Thymus (tissue), 11 donors: ENCODE data around the gene PRDM11. TPM values are rescaled to one million over a fixed set of nuclear protein-coding genes. Genes with fewer than 3 reads are reported as not detected.

Source experiments
- DNase-seq, 9 donors: peaks; one replicate each; pipeline ENCODE4 v3.0.0-alpha.2; 2013; ENCODE audit warnings: low spot score in 9 of 9, low read depth in 6 of 9, missing footprints in 1 of 9
- H3K27ac ChIP-seq, 2 donors: one replicate each; pipeline ENCODE4 v1.5.1; 2013; ENCODE audit warnings: control low read depth in 1 of 2, low read depth in 1 of 2, low read length in 1 of 2, mild to moderate bottlenecking in 1 of 2, moderate library complexity in 1 of 2
- H3K27me3 ChIP-seq, 2 donors: one replicate each; pipeline ENCODE4 v1.5.1; 2013; ENCODE audit warnings: low read length in 1 of 2; ENCODE audit not compliant: control insufficient read depth in 2 of 2, insufficient read depth in 1 of 2
- H3K36me3 ChIP-seq, 2 donors: one replicate each; pipeline ENCODE4 v1.5.1; 2013; ENCODE audit warnings: low read length in 1 of 2, mild to moderate bottlenecking in 1 of 2, moderate library complexity in 1 of 2; ENCODE audit not compliant: control insufficient read depth in 2 of 2, insufficient read depth in 2 of 2
- H3K4me1 ChIP-seq, 2 donors: one replicate each; pipeline ENCODE4 v1.5.1; 2013; ENCODE audit warnings: low read length in 2 of 2; ENCODE audit not compliant: control insufficient read depth in 2 of 2, insufficient read depth in 2 of 2
- H3K4me3 ChIP-seq, 2 donors: one replicate each; pipeline ENCODE4 v1.5.1; 2013; ENCODE audit warnings: low read length in 2 of 2, control low read depth in 1 of 2, mild to moderate bottlenecking in 1 of 2
- H3K9me3 ChIP-seq, 2 donors: one replicate each; pipeline ENCODE4 v1.5.1; 2013; ENCODE audit warnings: low read length in 1 of 2, mild to moderate bottlenecking in 1 of 2; ENCODE audit not compliant: control insufficient read depth in 2 of 2, insufficient read depth in 1 of 2
- WGBS: extraction: QIAGEN DNeasy Blood & Tissue Kit; methylation state at CpG from one replicate; pipeline ENCODE4 v1.1.7; 2013; 5-methylcytosine and 5-hydroxymethylcytosine counted together
- polyA plus RNA-seq: library from polyadenylated mRNA; stranded (reverse); fragments of 200-250 nt; gene quantifications from one replicate; pipeline ENCODE4 v1.2.3, GENCODE V29; 2013
- total RNA-seq: library from RNA; stranded (reverse); fragments of 120-200 nt; gene quantifications from one replicate; pipeline ENCODE4 v1.2.4, GENCODE V29; 2013
- donor health status: healthy.

PRDM11 gene
- total and polyA plus RNA-seq, 2 donors, result 2.1 to 2.5 TPM

- Histone ChIP-seq H3K4me3 (no peak overlapping the region), H3K36me3 (no peaks in the 10 kb centered on the region), H3K27ac (no peak overlapping the region), H3K9me3 (no peaks in the 10 kb centered on the region), H3K4me1 (peaks cover 0 to 4% of the 10 kb centered on the region in 2 donors), H3K27me3 (peaks cover 19 to 42% of the 10 kb centered on the region in 2 donors)
- DNase-seq, result no peak
- 92% methylated on average over 8 of the region's 8 CpGs for WGBS
Observed at GRCh38 chr11:45178890-45179671, 32.6 kb downstream of the PRDM11 start.

DNA sequence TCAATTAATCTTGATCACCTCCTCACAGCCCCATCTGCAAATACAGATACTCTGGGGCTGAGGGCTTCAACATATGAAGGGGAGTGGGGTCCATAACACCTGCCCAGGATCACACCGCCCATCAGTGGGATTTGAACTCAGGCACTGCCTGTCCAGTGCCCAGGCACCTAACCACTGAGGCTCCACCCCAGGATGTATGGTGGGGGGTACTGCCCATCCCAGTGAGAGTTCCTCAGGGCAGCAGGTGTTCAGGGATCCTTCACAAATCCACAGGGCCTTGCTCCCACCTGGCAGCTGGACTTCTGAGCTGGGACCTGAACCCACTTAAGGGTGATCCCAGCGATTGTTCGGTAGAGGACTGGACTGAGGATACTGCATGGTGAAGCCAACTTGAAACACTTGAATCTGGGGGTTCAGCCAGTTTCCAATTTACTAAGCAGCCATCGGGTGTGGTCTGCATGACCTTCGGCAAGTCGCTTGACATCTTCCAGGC lies 33.3 kb downstream of the PRDM11 start:
- Histone ChIP-seq H3K4me1 (peaks cover 0 to 4% of the 10 kb centered on the region in 2 donors), H3K4me3 (no peak overlapping the region), H3K27me3 (peaks cover 19 to 42% of the 10 kb centered on the region in 2 donors), H3K27ac (no peak overlapping the region), H3K36me3 (no peaks in the 10 kb centered on the region), H3K9me3 (no peaks in the 10 kb centered on the region)
- no peak for DNase-seq
- 56% methylated on average over 6 of the region's 6 CpGs for WGBS

GRCh38 chr11:45180179-45180847 lies 33.9 kb downstream of the PRDM11 start:
- DNase-seq, result peak in 1 of 9 donors; percentile 4
- Histone ChIP-seq H3K27me3 (peaks cover 19 to 42% of the 10 kb centered on the region in 2 donors), H3K36me3 (no peaks in the 10 kb centered on the region), H3K4me3 (peak overlapping the region in 1 of 2 donors; percentile 42), H3K27ac (no peak overlapping the region), H3K9me3 (no peaks in the 10 kb centered on the region), H3K4me1 (peaks cover 0 to 4% of the 10 kb centered on the region in 2 donors)
- WGBS, result 2% methylated on average over 78 of the region's 78 CpGs

DNA sequence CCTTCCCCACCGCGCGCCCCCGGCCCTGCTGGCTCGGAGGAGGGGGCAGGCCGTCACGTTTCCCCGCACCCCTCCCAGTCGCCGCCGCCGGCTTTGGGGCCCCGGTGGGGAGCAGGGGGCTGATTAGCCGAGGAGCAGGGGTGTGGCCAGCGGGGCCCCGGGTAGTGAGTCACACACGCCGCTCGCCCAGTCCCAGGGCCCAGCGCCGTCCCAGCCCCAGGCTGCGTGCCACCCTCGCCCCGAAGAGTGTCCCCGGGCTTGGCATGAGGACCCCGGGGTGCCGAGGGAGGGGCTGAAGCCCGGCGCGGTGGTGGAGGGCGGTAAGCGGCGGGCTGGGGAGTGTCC lies 34.4 kb downstream of the PRDM11 start:
- peak in 1 of 9 donors; percentile 4 for DNase-seq
- peaks cover 0 to 4% of the 10 kb centered on the region in 2 donors for H3K4me1 ChIP-seq
- 4% methylated on average over 33 of the region's 33 CpGs for WGBS

DNA sequence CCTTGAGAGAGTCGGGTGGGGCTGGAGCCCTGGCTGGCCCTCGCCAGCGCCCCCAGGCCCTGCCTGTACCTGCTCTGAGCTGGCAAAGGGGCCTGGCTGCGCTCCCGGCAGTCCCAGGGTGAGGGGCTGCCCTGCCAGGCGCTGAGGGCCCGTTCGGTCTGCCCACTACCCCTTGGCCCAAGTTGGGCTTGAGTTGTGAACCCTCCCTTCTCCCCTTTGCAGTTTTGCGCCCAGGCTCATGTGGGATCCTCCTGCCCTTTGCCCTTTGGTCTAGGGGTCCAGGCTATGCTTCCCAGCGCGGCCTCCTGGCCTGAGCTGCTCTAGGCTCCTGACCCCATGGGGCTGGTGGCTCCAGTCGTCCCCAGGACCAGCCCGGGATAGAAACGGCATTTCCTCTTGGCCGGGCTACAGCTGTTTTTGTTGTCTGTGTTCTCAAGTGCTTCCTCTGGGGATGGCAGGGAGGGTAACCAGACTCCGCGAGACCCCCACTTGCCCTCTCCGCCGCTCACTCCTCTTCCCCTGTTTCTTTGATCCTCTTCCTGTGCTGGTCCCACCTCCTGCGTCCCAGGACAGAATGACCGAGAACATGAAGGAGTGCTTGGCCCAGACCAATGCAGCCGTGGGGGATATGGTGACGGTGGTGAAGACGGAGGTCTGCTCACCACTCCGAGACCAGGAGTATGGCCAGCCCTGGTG lies 34.9 kb downstream of the PRDM11 start:
- DNase-seq, result no peak
- H3K27me3 ChIP-seq, result peaks cover 19 to 42% of the 10 kb centered on the region in 2 donors
- no peaks in the 10 kb centered on the region for H3K36me3 ChIP-seq
- no peak overlapping the region for H3K27ac ChIP-seq
- 83% methylated on average over 25 of the region's 25 CpGs for WGBS
- H3K4me1 ChIP-seq, result peaks cover 0 to 4% of the 10 kb centered on the region in 2 donors
- H3K4me3 ChIP-seq, result no peak overlapping the region
- H3K9me3 ChIP-seq, result no peaks in the 10 kb centered on the region

More for the DNA sequence above, 34.4 kb downstream of the PRDM11 start:
- Histone ChIP-seq H3K27me3 (peaks cover 19 to 42% of the 10 kb centered on the region in 2 donors), H3K27ac (no peak overlapping the region), H3K4me3 (peak overlapping the region in 1 of 2 donors; percentile 42), H3K36me3 (no peaks in the 10 kb centered on the region), H3K9me3 (no peaks in the 10 kb centered on the region)

DNA sequence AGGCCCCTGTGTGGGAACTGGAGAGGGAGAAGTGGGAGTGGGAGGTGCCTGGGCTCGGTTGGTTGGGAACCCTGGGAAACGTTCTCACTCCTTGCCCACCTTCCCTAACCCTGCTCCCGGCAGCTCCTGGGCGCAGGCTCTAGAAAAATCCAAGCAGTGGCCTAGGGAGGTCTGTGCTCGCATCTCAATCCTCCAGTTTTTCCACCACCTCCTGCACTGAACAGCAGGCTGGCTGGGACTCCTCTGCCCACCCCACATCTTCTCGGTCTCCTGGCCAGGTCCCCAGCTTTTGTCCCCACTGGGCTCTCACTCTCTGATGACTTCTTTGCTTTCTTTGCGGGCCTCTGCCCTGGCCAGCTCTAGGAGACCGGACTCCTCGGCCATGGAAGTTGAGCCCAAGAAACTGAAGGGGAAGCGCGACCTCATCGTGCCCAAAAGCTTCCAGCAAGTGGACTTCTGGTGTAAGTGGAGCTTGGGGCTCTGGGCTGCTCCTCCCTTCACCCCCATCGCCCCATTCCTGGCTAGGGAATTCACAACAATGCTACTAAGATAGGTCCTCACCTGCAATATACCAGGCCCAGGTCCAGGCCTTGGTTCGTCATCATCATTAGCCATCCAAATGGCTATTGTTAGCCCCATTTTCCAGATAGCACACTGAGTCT lies 35.6 kb downstream of the PRDM11 start:
- no peaks in the 10 kb centered on the region for H3K36me3 ChIP-seq
- H3K27ac ChIP-seq, result no peak overlapping the region
- WGBS, result 97% methylated on average over 14 of the region's 14 CpGs
- no peak for DNase-seq
- peaks cover 19 to 40% of the 10 kb centered on the region in 2 donors for H3K27me3 ChIP-seq
- no peak overlapping the region for H3K4me3 ChIP-seq
- no peaks in the 10 kb centered on the region for H3K9me3 ChIP-seq
- H3K4me1 ChIP-seq, result peaks cover 0 to 4% of the 10 kb centered on the region in 2 donors

DNA sequence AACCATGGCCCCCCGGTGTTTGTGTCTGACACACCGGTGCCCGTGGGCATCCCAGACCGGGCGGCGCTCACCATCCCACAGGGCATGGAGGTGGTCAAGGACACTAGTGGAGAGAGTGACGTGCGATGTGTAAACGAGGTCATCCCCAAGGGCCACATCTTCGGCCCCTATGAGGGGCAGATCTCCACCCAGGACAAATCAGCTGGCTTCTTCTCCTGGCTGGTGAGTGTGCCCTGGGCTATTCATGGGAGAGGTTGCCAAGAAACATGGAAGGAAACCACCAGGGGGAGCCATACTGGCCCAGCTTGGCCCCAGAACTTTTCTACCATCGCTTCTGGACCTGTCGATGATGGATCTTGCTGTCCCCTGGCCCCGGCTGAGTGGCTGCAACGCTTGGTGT lies 36.5 kb downstream of the PRDM11 start:
- no peaks in the 10 kb centered on the region for H3K36me3 ChIP-seq
- peaks cover 19 to 39% of the 10 kb centered on the region in 2 donors for H3K27me3 ChIP-seq
- no peak overlapping the region for H3K4me3 ChIP-seq
- no peak overlapping the region for H3K27ac ChIP-seq
- H3K9me3 ChIP-seq, result no peaks in the 10 kb centered on the region
- DNase-seq, result peak in 1 of 9 donors; percentile 6
- peaks cover 0 to 4% of the 10 kb centered on the region in 2 donors for H3K4me1 ChIP-seq
- WGBS, result 98% methylated on average over 14 of the region's 14 CpGs

- Histone ChIP-seq H3K27me3 (peaks cover 13 to 24% of the 10 kb centered on the region in 2 donors), H3K4me3 (no peak overlapping the region), H3K27ac (no peak overlapping the region), H3K9me3 (no peaks in the 10 kb centered on the region), H3K36me3 (no peaks in the 10 kb centered on the region), H3K4me1 (peaks cover 0 to 3% of the 10 kb centered on the region in 2 donors)
- DNase-seq, result no peak
- 97% methylated on average over 2 of the region's 2 CpGs for WGBS
Observed at GRCh38 chr11:45184640-45185039, 38.2 kb downstream of the PRDM11 start.
